ENCODE results near the gene ANKRD34A.

DNA sequence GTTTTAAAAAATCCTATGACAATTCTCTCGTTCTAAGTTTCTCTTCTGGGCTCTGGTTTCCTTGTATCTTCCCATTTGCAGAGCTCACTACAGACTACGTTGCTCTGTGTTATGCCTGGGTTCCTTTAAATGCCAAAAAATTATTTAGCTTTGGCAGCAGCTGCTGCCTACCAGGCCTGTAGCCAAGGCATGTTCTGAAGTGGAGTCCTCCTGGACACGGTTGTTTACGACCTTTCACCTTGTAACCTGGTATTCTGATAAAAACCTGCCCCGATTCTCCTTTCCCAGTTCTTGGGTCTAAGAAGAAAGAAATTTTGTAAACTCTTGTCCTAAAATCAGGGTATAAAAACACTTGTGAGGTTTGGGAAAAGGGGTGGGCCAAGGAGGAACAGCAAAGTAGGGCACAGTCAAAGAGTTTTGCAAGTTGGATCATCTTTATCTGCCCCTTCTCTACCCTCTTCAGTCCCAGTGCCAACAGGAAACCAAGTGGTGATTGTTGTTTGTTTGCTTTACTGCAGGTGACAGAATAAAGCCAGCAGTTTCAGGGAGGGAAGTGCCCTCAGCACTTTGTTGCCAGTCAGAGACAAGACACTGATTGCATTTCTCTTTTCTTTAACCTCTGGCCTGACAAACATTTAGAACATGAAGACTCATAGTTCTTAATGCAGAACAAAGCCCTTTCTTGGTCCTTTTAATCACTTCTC, 35.1 kb upstream of the ANKRD34A start:
- TF ChIP-seq, protein P1, sequence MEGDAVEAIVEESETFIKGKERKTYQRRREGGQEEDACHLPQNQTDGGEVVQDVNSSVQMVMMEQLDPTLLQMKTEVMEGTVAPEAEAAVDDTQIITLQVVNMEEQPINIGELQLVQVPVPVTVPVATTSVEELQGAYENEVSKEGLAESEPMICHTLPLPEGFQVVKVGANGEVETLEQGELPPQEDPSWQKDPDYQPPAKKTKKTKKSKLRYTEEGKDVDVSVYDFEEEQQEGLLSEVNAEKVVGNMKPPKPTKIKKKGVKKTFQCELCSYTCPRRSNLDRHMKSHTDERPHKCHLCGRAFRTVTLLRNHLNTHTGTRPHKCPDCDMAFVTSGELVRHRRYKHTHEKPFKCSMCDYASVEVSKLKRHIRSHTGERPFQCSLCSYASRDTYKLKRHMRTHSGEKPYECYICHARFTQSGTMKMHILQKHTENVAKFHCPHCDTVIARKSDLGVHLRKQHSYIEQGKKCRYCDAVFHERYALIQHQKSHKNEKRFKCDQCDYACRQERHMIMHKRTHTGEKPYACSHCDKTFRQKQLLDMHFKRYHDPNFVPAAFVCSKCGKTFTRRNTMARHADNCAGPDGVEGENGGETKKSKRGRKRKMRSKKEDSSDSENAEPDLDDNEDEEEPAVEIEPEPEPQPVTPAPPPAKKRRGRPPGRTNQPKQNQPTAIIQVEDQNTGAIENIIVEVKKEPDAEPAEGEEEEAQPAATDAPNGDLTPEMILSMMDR (IDR thresholded peaks at IDR 0.05) = no peak
- no peak for TF ChIP-seq ZFX (IDR thresholded peaks at IDR 0.05; ENCODE audit: borderline replicate concordance)
